BLaER1 treated with 17β-estradiol and CSF1 and Interleukin-3, amounts not matched to agents 10 nM and 100 nM (cell line): ENCODE results near the gene REPIN1.

ENCODE experiments used
- H3K27ac ChIP-seq, 11 experiments: shearing (Covaris generic); formaldehyde crosslinking; 2 replicates each; pipeline ENCODE4 v1.8.1; 2022
- H3K27me3 ChIP-seq, 11 experiments: shearing (Covaris generic); formaldehyde crosslinking; 2 replicates each; pipeline ENCODE4 v1.8.1; 2022
- H3K36me3 ChIP-seq, 11 experiments: shearing (Covaris generic); formaldehyde crosslinking; 2 replicates each; pipeline ENCODE4 v1.8.1; 2022
- H3K4me1 ChIP-seq, 10 experiments: shearing (Covaris generic); formaldehyde crosslinking; 2 replicates each; pipeline ENCODE4 v1.8.1; 2022
- H3K4me2 ChIP-seq, 11 experiments: shearing (Covaris generic); formaldehyde crosslinking; 2 replicates each; pipeline ENCODE4 v1.8.1; 2022
- H3K4me3 ChIP-seq, 10 experiments: shearing (Covaris generic); formaldehyde crosslinking; 2 replicates each; pipeline ENCODE4 v1.8.1; 2022
- H3K9ac ChIP-seq, 11 experiments: shearing (Covaris generic); formaldehyde crosslinking; 2 replicates each; pipeline ENCODE4 v1.8.1; 2022
- H3K9me3 ChIP-seq, 11 experiments: shearing (Covaris generic); formaldehyde crosslinking; replicated peaks in 1 of 11; 2 replicates each; pipeline ENCODE4 v1.8.1; 2022
- H4K20me1 ChIP-seq, 11 experiments: shearing (Covaris generic); formaldehyde crosslinking; 2 replicates each; pipeline ENCODE4 v1.8.1; 2022
- Cebpa-rat ChIP-seq, 11 experiments: shearing (Covaris generic); IDR thresholded peaks; 2 replicates each; pipeline ENCODE4 v1.8.1; 2022

REPIN1 gene

GRCh38 chr7:150415161-150416153, 46.8 kb downstream of the REPIN1 start:
- no peak overlapping the region for H3K27ac ChIP-seq
- H3K9ac ChIP-seq = 0 out of 22 replicates have a peak overlapping the region, but pooled peaks of 1 of the 11 experiments have one; percentile 31
- H4K20me1 ChIP-seq = peaks cover 0 to 15% (median 0%) of the 10 kb centered on the region in 11 experiments; a peak in 5 of 22 replicates
- peaks cover 19 to 37% (median 25%) of the 10 kb centered on the region in 10 experiments for H3K4me1 ChIP-seq
- peaks cover 0 to 6% (median 3%) of the 10 kb centered on the region in 11 experiments; a peak in 9 of 22 replicates for H3K27me3 ChIP-seq
- no peak overlapping the region for H3K4me3 ChIP-seq
- no peaks in the 10 kb centered on the region for H3K9me3 ChIP-seq
- no peak for TF ChIP-seq Cebpa-rat (IDR thresholded peaks at IDR 0.05)
- H3K4me2 ChIP-seq = peak overlapping the region in 2 of 11 experiments; percentile 11 to 33; a peak in 3 of 22 replicates
- peaks cover 0 to 18% (median 4%) of the 10 kb centered on the region in 11 experiments; a peak in 8 of 22 replicates for H3K36me3 ChIP-seq

GRCh38 chr7:150417239-150417638, 48.6 kb downstream of the REPIN1 start:
- H3K9me3 ChIP-seq = no peaks in the 10 kb centered on the region
- no peak overlapping the region for H3K9ac ChIP-seq
- no peak overlapping the region for H3K4me2 ChIP-seq
- no peak overlapping the region for H3K4me3 ChIP-seq
- H3K27ac ChIP-seq = no peak overlapping the region
- TF ChIP-seq Cebpa-rat (IDR thresholded peaks at IDR 0.05) = no peak
- peaks cover 0 to 6% (median 0%) of the 10 kb centered on the region in 11 experiments; a peak in 1 of 22 replicates for H3K36me3 ChIP-seq
- H3K27me3 ChIP-seq = peaks cover 0 to 10% (median 6%) of the 10 kb centered on the region in 11 experiments; a peak in 9 of 22 replicates
- 0 out of 22 replicates have a peak, but pooled peaks cover 0 to 4% (median 0%) of the 10 kb centered on the region in 11 experiments for H4K20me1 ChIP-seq
- H3K4me1 ChIP-seq = peaks cover 2 to 26% (median 10%) of the 10 kb centered on the region in 10 experiments; a peak in 15 of 20 replicates

- no peak for TF ChIP-seq Cebpa-rat (IDR thresholded peaks at IDR 0.05)
- Histone ChIP-seq H3K36me3 (0 out of 22 replicates have a peak, but pooled peaks cover 0 to under 1% (median 0%) of the 10 kb centered on the region in 11 experiments), H3K27me3 (peaks cover 0 to 10% (median 6%) of the 10 kb centered on the region in 11 experiments; a peak in 9 of 22 replicates), H3K4me1 (peaks cover 0 to 22% (median 6%) of the 10 kb centered on the region in 10 experiments; a peak in 12 of 20 replicates), H3K4me3 (no peak overlapping the region), H3K4me2 (no peak overlapping the region), H3K9ac (no peak overlapping the region), H3K27ac (no peak overlapping the region), H4K20me1 (no peaks in the 10 kb centered on the region), H3K9me3 (no peaks in the 10 kb centered on the region)
Observed at GRCh38 chr7:150417863-150418262, 49.2 kb downstream of the REPIN1 start.

GRCh38 chr7:150420242-150420641, 51.6 kb downstream of the REPIN1 start:
- H3K4me3 ChIP-seq = no peak overlapping the region
- H3K9me3 ChIP-seq = no peaks in the 10 kb centered on the region
- H3K27ac ChIP-seq = no peak overlapping the region
- no peaks in the 10 kb centered on the region for H4K20me1 ChIP-seq
- no peaks in the 10 kb centered on the region for H3K36me3 ChIP-seq
- H3K4me1 ChIP-seq = peaks cover 0 to 8% (median 0%) of the 10 kb centered on the region in 10 experiments; a peak in 6 of 20 replicates
- H3K9ac ChIP-seq = no peak overlapping the region
- no peak overlapping the region for H3K4me2 ChIP-seq
- H3K27me3 ChIP-seq = peaks cover 0 to 10% (median 6%) of the 10 kb centered on the region in 11 experiments; a peak in 9 of 22 replicates
- TF ChIP-seq Cebpa-rat (IDR thresholded peaks at IDR 0.05) = no peak

- Histone ChIP-seq H3K9me3 (no peaks in the 10 kb centered on the region), H3K4me1 (0 out of 20 replicates have a peak, but pooled peaks cover 0 to under 1% (median 0%) of the 10 kb centered on the region in 10 experiments), H3K27ac (no peak overlapping the region), H3K4me3 (no peak overlapping the region), H3K4me2 (peak overlapping the region in 5 of 11 experiments; percentile 12 to 36 (median 29); a peak in 5 of 22 replicates), H3K9ac (no peak overlapping the region), H3K27me3 (peaks cover 0 to 10% (median 6%) of the 10 kb centered on the region in 11 experiments; a peak in 9 of 22 replicates), H4K20me1 (no peaks in the 10 kb centered on the region), H3K36me3 (no peaks in the 10 kb centered on the region)
- no peak for TF ChIP-seq Cebpa-rat (IDR thresholded peaks at IDR 0.05)
Observed at GRCh38 chr7:150420987-150421674, 52.5 kb downstream of the REPIN1 start.

- Histone ChIP-seq H3K27me3 (peaks cover 0 to 10% (median 6%) of the 10 kb centered on the region in 11 experiments; a peak in 9 of 22 replicates), H3K27ac (no peak overlapping the region), H3K36me3 (no peaks in the 10 kb centered on the region), H3K4me2 (no peak overlapping the region), H3K4me1 (peaks cover 0 to 3% (median 0%) of the 10 kb centered on the region in 10 experiments; a peak in 6 of 20 replicates), H3K4me3 (no peak overlapping the region), H3K9ac (no peak overlapping the region), H4K20me1 (no peaks in the 10 kb centered on the region), H3K9me3 (no peaks in the 10 kb centered on the region)
- TF ChIP-seq Cebpa-rat (IDR thresholded peaks at IDR 0.05) = no peak
Observed at GRCh38 chr7:150421831-150422230, 53.2 kb downstream of the REPIN1 start.
